Breast epithelium (tissue), 4 donors: ENCODE data around the gene PSEN2. TPM values are rescaled to one million over a fixed set of nuclear protein-coding genes. Genes with fewer than 3 reads are reported as not detected.

Source experiments
- DNase-seq, 2 donors: peaks; one replicate each; pipeline ENCODE4 v3.0.0-alpha.2; 2019; ENCODE audit warnings: low spot score in 2 of 2
- H3K27ac ChIP-seq, 2 donors: fragments of 200-600 bp; sonication (generic) in 1 of 2; one replicate each; pipeline ENCODE4 v1.5.1; 2016 to 2019; ENCODE audit warnings: mild to moderate bottlenecking in 1 of 2
- H3K27me3 ChIP-seq, 2 donors: fragments of 200-600 bp; sonication (generic) in 1 of 2; one replicate each; pipeline versions ENCODE4 v1.5.1 to v1.6.0; 2017 to 2019; ENCODE audit warnings: control low read depth in 1 of 2, mild to moderate bottlenecking in 1 of 2
- H3K36me3 ChIP-seq: fragments of 200-600 bp; one replicate; pipeline ENCODE4 v1.5.1; 2019
- H3K4me1 ChIP-seq, 2 donors: fragments of 200-600 bp; sonication (generic); one replicate each; pipeline ENCODE4 v1.5.1; 2016 to 2019; ENCODE audit warnings: control low read depth in 1 of 2
- H3K4me3 ChIP-seq, 3 donors: fragments of 200-600 bp; sonication (generic); 1 replicate in 2 of 3; 2 replicates in 1 of 3; pipeline ENCODE4 v1.5.1; 2016 to 2019; ENCODE audit warnings: mild to moderate bottlenecking in 3 of 3, moderate library complexity in 2 of 3
- H3K9me3 ChIP-seq, 2 donors: fragments of 200-600 bp; sonication (generic) in 1 of 2; one replicate each; pipeline ENCODE4 v1.5.1; 2016 to 2019; ENCODE audit warnings: control low read depth in 1 of 2
- POLR2A ChIP-seq: fragments of 450-650 bp; IDR thresholded peaks from one replicate; pipeline ENCODE4 v1.6.1; 2016; ENCODE audit warnings: antibody characterized with exemption, mild to moderate bottlenecking, moderate library complexity
- POLR2AphosphoS5 ChIP-seq, 3 donors: sonication (generic); formaldehyde crosslinking; IDR thresholded peaks; one replicate each; pipeline ENCODE4 v1.6.1; 2017; ENCODE audit warnings: antibody characterized with exemption in 3 of 3
- intact Hi-C: fragments of 100-400 bp; cut with DNase I; formaldehyde crosslinking; loops from one replicate; pipeline ENCODE4 v1.15.1; 2023; ENCODE audit warnings: low total_unique reads
- total RNA-seq, 3 donors: library from RNA; depleted of rRNA; stranded (reverse); fragments of >200 nt; gene quantifications; one replicate each; pipeline ENCODE4 v1.1.0, GENCODE V29; 2016
- TF ChIP-seq, protein P1 (sequence below), 3 donors: fragments of 450-650 bp; IDR thresholded peaks; one replicate each; pipeline ENCODE4 v1.5.1; 2016 to 2017; ENCODE audit warnings: antibody characterized with exemption in 3 of 3, mild to moderate bottlenecking in 3 of 3, moderate library complexity in 3 of 3

The PSEN2 gene
- total RNA-seq, 3 donors from 2014 or later = 27.8 to 31.9 (median 27.9) TPM

DNA sequence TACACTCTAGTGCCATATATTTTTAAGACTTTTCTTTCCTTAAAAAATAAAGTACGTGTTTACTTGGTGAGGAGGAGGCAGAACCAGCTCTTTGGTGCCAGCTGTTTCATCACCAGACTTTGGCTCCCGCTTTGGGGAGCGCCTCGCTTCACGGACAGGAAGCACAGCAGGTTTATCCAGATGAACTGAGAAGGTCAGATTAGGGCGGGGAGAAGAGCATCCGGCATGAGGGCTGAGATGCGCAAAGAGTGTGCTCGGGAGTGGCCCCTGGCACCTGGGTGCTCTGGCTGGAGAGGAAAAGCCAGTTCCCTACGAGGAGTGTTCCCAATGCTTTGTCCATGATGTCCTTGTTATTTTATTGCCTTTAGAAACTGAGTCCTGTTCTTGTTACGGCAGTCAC, 25.2 kb downstream of the PSEN2 start:
- Histone ChIP-seq H3K9me3 (no peaks in the 10 kb centered on the region), H3K36me3 (peaks cover 12% of the 10 kb centered on the region), H3K4me3 (no peak overlapping the region), H3K27me3 (no peaks in the 10 kb centered on the region), H3K4me1 (no peaks in the 10 kb centered on the region), H3K27ac (no peak overlapping the region)
- TF ChIP-seq POLR2AphosphoS5 (IDR thresholded peaks at IDR 0.05) (no peak), POLR2A (no peak)
- TF ChIP-seq, protein P1, sequence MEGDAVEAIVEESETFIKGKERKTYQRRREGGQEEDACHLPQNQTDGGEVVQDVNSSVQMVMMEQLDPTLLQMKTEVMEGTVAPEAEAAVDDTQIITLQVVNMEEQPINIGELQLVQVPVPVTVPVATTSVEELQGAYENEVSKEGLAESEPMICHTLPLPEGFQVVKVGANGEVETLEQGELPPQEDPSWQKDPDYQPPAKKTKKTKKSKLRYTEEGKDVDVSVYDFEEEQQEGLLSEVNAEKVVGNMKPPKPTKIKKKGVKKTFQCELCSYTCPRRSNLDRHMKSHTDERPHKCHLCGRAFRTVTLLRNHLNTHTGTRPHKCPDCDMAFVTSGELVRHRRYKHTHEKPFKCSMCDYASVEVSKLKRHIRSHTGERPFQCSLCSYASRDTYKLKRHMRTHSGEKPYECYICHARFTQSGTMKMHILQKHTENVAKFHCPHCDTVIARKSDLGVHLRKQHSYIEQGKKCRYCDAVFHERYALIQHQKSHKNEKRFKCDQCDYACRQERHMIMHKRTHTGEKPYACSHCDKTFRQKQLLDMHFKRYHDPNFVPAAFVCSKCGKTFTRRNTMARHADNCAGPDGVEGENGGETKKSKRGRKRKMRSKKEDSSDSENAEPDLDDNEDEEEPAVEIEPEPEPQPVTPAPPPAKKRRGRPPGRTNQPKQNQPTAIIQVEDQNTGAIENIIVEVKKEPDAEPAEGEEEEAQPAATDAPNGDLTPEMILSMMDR (IDR thresholded peaks at IDR 0.05) = no peak
- DNase-seq = no peak
- intact Hi-C loops = loop anchor here (1.0 kb wide), 1 partner anchor 16 kb away; no protein-coding TSS in a partner anchor

DNA sequence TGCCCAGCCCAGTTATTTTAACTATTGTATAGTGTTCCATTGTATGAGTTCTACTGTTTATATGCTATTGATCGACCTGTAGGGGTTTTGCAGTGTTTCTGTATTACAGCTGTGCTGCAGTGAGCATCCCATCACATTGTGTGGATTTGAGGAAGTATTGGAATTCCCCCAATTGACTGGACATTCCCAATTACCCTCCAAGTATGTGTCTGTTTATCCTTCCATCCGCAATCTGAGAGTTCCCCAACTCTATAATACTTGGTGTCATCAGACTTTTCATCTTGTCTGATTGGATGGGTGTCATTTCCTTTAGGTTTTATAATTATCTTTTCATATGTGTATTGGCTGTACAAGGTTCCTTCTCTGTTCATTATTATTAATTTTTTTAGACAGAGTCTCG, 27.8 kb downstream of the PSEN2 start:
- Histone ChIP-seq H3K27ac (no peak overlapping the region), H3K27me3 (no peaks in the 10 kb centered on the region), H3K36me3 (peaks cover 4% of the 10 kb centered on the region), H3K4me3 (no peak overlapping the region), H3K9me3 (no peaks in the 10 kb centered on the region), H3K4me1 (no peaks in the 10 kb centered on the region)
- TF ChIP-seq POLR2AphosphoS5 (IDR thresholded peaks at IDR 0.05) (no peak), POLR2A (no peak)
- TF ChIP-seq, protein P1 (IDR thresholded peaks at IDR 0.05) = no peak
- intact Hi-C loops = no loop called here
- no peak for DNase-seq

DNA sequence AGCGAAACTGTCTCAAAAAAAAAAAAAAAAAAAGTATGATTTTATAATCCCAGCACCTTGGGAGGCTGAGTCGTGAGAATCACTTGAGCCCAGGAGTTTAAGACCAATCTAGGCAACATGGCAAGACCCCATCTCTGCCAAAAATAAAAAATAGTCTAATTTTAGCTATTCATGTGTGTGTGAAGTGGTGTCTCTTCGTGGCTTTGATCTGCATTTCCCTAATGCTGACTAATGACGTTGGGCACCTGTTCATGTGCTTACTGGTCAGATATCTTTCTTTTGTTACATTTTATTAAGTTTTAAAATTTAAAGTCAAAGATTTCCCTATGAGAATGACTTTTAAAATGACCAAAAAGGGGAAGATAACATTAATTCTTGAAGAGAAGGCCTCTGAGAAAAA, 31.0 kb downstream of the PSEN2 start:
- Histone ChIP-seq H3K27me3 (no peaks in the 10 kb centered on the region), H3K4me3 (no peak overlapping the region), H3K9me3 (no peaks in the 10 kb centered on the region), H3K4me1 (no peaks in the 10 kb centered on the region), H3K36me3 (no peaks in the 10 kb centered on the region), H3K27ac (no peak overlapping the region)
- intact Hi-C loops = no loop called here
- DNase-seq = no peak
- TF ChIP-seq, protein P1 (IDR thresholded peaks at IDR 0.05) = no peak
- no peak for TF ChIP-seq POLR2A
- TF ChIP-seq POLR2AphosphoS5 (IDR thresholded peaks at IDR 0.05) = no peak

DNA sequence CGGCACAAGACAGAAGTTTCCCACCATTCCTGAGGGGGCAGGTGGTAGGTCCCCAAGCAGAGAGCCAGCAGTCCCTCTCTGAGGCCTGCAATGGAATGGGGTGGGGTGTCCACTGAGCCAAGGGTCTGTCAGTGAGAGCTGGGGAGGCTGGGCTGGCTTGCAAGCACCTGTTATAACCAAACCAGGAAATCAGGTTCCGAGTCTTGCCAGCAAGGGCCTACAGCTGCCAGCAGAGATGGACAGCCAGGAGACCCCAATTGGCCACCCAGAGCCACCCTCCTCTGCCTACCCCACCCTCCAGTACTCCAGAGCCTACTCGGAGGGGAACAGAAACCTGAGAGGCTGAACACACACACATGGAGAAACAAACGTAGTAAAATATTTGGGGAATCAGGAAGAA, 32.2 kb downstream of the PSEN2 start:
- no peaks in the 10 kb centered on the region for H3K27me3 ChIP-seq
- no peaks in the 10 kb centered on the region for H3K9me3 ChIP-seq
- H3K36me3 ChIP-seq = no peaks in the 10 kb centered on the region
- no peak overlapping the region for H3K4me3 ChIP-seq
- DNase-seq = no peak
- H3K4me1 ChIP-seq = no peaks in the 10 kb centered on the region
- TF ChIP-seq, protein P1 (IDR thresholded peaks at IDR 0.05) = no peak
- no peak for TF ChIP-seq POLR2AphosphoS5 (IDR thresholded peaks at IDR 0.05)
- no peak for TF ChIP-seq POLR2A
- no peak overlapping the region for H3K27ac ChIP-seq
- intact Hi-C loops = no loop called here

DNA sequence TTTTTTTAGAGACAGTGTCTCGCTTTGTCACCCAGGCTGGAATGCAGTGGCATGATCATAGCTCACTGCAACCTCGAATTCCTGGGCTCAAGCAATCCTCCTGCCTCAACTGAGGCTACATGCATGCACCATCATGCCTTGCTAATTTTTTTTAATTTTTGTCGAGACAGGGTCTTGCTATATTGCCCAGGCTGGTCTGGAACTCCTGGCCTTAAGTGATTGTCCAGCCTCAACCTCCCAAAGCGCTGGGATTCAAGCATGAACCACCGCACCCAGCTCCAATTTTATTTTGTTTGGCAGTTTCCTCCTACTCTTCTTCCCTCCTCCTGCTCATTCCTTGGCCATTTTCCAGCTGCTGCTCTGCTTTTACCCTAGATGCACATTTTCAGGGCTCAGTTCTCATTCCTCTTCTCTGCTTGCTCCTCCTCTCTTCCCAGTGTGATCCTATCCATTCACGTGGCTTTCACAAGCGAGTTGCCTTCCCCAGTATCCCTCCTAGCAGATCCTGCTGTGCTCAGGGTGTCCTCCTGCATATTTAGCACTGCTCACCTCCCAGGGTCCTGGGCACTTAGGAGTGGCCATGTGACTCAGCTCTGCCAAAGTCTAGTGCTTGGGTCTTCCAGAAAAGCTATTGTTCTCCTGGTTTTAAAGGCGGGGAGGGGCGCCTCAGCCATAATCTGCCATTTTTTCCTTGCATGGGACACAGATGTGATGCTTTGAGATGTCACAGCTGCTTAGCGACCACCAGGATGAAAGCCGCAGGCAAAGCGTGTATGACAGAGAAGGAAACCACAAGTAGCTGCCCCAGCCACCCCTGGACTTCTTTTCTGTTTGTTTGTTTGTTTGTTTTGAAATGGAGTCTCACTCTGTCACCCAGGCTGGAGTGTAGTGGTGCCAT, 33.7 kb downstream of the PSEN2 start:
- no peaks in the 10 kb centered on the region for H3K4me1 ChIP-seq
- no peak for TF ChIP-seq POLR2AphosphoS5 (IDR thresholded peaks at IDR 0.05)
- TF ChIP-seq, protein P1 (IDR thresholded peaks at IDR 0.05) = no peak
- no peak for TF ChIP-seq POLR2A
- H3K9me3 ChIP-seq = no peaks in the 10 kb centered on the region
- DNase-seq = no peak
- H3K36me3 ChIP-seq = no peaks in the 10 kb centered on the region
- no peaks in the 10 kb centered on the region for H3K27me3 ChIP-seq
- intact Hi-C loops = no loop called here
- H3K4me3 ChIP-seq = no peak overlapping the region
- no peak overlapping the region for H3K27ac ChIP-seq
